GM21529 (cell line): Measurements from ENCODE around the gene MYRFL.
"Not testable (repeated sequence)": the region's sequence is repeated elsewhere in the genome, so short reads cannot be mapped to it uniquely, and the experiment has no call there.

Experiments used
- ATAC-seq: cut with Tn5 transposase; IDR thresholded peaks from one replicate; pipeline ENCODE4 v1.9.1; 2021; ENCODE audit not compliant: unreplicated experiment

Gene MYRFL

GRCh38 chr12:69824966-69825560 lies at the start of gene MYRFL:
Gene MYRFL, plus strand, starts transcription at chr12:69825227. Its CDS starts 291 bp downstream, at chr12:69825518.
- no peak for ATAC-seq

- ATAC-seq, result no peak
These were observed 45.1 kb upstream of the MYRFL start for GRCh38 chr12:69779928-69780327.

- no peak for ATAC-seq
These were observed 41.7 kb upstream of the MYRFL start for GRCh38 chr12:69783365-69783764.

- no peak for ATAC-seq
These were observed 35.7 kb upstream of the MYRFL start for GRCh38 chr12:69789351-69789750.

GRCh38 chr12:69792533-69792932 lies 32.5 kb upstream of the MYRFL start:
- no peak for ATAC-seq

- ATAC-seq, result not testable (repeated sequence)
These were observed 17.7 kb upstream of the MYRFL start for GRCh38 chr12:69807101-69807897.

- no peak for ATAC-seq
These were observed 14.0 kb upstream of the MYRFL start for GRCh38 chr12:69810870-69811498.

GRCh38 chr12:69816082-69816481 lies 8.9 kb upstream of the MYRFL start:
- ATAC-seq, result peak; percentile 66

- ATAC-seq, result no peak
These were observed 4.0 kb upstream of the MYRFL start for GRCh38 chr12:69821032-69821455.

GRCh38 chr12:69821456-69822159 lies 3.4 kb upstream of the MYRFL start:
- ATAC-seq, result no peak

- no peak for ATAC-seq
These were observed 2.7 kb upstream of the MYRFL start for GRCh38 chr12:69822201-69822860.

- ATAC-seq, result no peak
These were observed 999 bp upstream of the MYRFL start for GRCh38 chr12:69824028-69824427.

- ATAC-seq, result no peak
These were observed 3.9 kb downstream of the MYRFL start for GRCh38 chr12:69828897-69829296.

GRCh38 chr12:69833696-69834095 lies 8.7 kb downstream of the MYRFL start:
- no peak for ATAC-seq

GRCh38 chr12:69834147-69834546 lies 9.1 kb downstream of the MYRFL start:
- no peak for ATAC-seq

- ATAC-seq, result no peak
These were observed 9.5 kb downstream of the MYRFL start for GRCh38 chr12:69834576-69834975.

GRCh38 chr12:69835081-69835480 lies 10.1 kb downstream of the MYRFL start:
- ATAC-seq, result no peak

GRCh38 chr12:69836015-69836414 lies 11.0 kb downstream of the MYRFL start:
- no peak for ATAC-seq

GRCh38 chr12:69837191-69837590 lies 12.2 kb downstream of the MYRFL start:
- no peak for ATAC-seq

- no peak for ATAC-seq
These were observed 12.8 kb downstream of the MYRFL start for GRCh38 chr12:69837657-69838415.
